Testis (tissue), 3 donors: ENCODE measurements around the gene VWF. TPM values are rescaled to one million over a fixed set of nuclear protein-coding genes. Genes with fewer than 3 reads are reported as not detected.

Experiments
- DNase-seq: peaks from one replicate; pipeline ENCODE4 v3.0.0-alpha.2; 2019
- H3K27ac ChIP-seq, 2 donors: fragments of 200-600 bp; sonication (generic); one replicate each; pipeline ENCODE4 v1.5.1; 2019
- H3K27me3 ChIP-seq: fragments of 200-600 bp; sonication (generic); one replicate; pipeline ENCODE4 v1.5.1; 2019
- H3K36me3 ChIP-seq: fragments of 200-600 bp; sonication (generic); one replicate; pipeline ENCODE4 v1.5.1; 2017; ENCODE audit warnings: low read depth; ENCODE audit errors: missing control alignments
- H3K4me1 ChIP-seq: fragments of 200-600 bp; sonication (generic); one replicate; pipeline ENCODE4 v1.5.1; 2019
- H3K4me3 ChIP-seq, 2 donors: fragments of 200-600 bp; sonication (generic); one replicate each; pipeline ENCODE4 v1.5.1; 2017 to 2019
- H3K9me3 ChIP-seq: fragments of 200-600 bp; sonication (generic); one replicate; pipeline ENCODE4 v1.5.1; 2017
- POLR2A ChIP-seq: fragments of 450-650 bp; IDR thresholded peaks from one replicate; pipeline ENCODE4 v1.6.1; 2017; ENCODE audit warnings: antibody characterized with exemption, mild to moderate bottlenecking, moderate library complexity
- WGBS, 2 donors: methylation state at CpG; one replicate each; pipeline ENCODE4 v1.1.5; 2018; 5-methylcytosine and 5-hydroxymethylcytosine counted together
- intact Hi-C: fragments of 100-400 bp; cut with DNase I; formaldehyde crosslinking; loops from one replicate; pipeline ENCODE4 v1.15.1; 2023; ENCODE audit warnings: low total_unique reads
- polyA plus RNA-seq: library from polyadenylated mRNA; stranded (reverse); fragments of 350-450 nt; fragmentation: Illumina TruSeq; extraction: RNeasy Lipid Tissue Mini Kit (QIAGEN cat#74804); gene quantifications from one replicate; pipeline ENCODE4 v1.2.3, GENCODE V29; 2014; ENCODE audit warnings: low read depth, low replicate concordance; ENCODE audit not compliant: insufficient read depth
- total RNA-seq, 2 donors: library from RNA; depleted of rRNA; stranded (reverse); fragments of >200 nt; gene quantifications; one replicate each; pipeline ENCODE4 v1.2.3, GENCODE V29; 2016
- TF ChIP-seq, protein P1 (sequence below), 3 experiments: fragments of 450-650 bp in 2 of 3; fragments of 200-600 bp in 1 of 3; sonication (generic) in 1 of 3; IDR thresholded peaks; one replicate each; pipeline ENCODE4 v1.5.1; 2016 to 2019; ENCODE audit warnings: antibody characterized with exemption in 3 of 3, mild to moderate bottlenecking in 2 of 3, moderate library complexity in 1 of 3

The VWF gene
- total and polyA plus RNA-seq, 3 donors from 2014 or later: 68.3 to 86.2 (median 83.7) TPM

DNA sequence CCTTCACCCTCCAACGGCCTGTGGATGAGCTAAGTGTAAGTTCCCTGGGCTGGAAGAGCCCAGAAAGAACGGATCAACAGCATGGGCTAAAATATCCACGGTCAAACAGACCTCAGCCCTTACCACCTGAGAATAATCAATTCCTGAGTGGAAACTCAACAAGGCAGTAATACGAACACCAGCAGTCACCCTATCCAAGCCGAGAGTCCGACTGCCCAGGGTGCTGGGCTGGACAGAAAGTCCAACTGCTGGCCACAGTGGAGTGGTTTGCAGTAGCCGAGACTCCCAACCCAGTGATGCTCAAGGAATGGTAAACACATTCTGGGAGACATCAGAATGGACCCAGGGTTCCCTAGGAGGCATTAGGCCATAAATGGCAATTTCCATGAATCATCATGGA lies 216.2 kb downstream of the VWF start:
- no peak overlapping the region for H3K27ac ChIP-seq
- no peaks in the 10 kb centered on the region for H3K36me3 ChIP-seq
- no peak for TF ChIP-seq POLR2A
- TF ChIP-seq, protein P1, sequence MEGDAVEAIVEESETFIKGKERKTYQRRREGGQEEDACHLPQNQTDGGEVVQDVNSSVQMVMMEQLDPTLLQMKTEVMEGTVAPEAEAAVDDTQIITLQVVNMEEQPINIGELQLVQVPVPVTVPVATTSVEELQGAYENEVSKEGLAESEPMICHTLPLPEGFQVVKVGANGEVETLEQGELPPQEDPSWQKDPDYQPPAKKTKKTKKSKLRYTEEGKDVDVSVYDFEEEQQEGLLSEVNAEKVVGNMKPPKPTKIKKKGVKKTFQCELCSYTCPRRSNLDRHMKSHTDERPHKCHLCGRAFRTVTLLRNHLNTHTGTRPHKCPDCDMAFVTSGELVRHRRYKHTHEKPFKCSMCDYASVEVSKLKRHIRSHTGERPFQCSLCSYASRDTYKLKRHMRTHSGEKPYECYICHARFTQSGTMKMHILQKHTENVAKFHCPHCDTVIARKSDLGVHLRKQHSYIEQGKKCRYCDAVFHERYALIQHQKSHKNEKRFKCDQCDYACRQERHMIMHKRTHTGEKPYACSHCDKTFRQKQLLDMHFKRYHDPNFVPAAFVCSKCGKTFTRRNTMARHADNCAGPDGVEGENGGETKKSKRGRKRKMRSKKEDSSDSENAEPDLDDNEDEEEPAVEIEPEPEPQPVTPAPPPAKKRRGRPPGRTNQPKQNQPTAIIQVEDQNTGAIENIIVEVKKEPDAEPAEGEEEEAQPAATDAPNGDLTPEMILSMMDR (IDR thresholded peaks at IDR 0.05): no peak
- H3K4me1 ChIP-seq: no peaks in the 10 kb centered on the region
- intact Hi-C loops: no loop called here
- 86 to 94% methylated on average over 4 to 7 of the region's 7 CpGs for WGBS, 2 donors
- no peak overlapping the region for H3K4me3 ChIP-seq
- no peaks in the 10 kb centered on the region for H3K9me3 ChIP-seq
- H3K27me3 ChIP-seq: no peaks in the 10 kb centered on the region
- DNase-seq: no peak

DNA sequence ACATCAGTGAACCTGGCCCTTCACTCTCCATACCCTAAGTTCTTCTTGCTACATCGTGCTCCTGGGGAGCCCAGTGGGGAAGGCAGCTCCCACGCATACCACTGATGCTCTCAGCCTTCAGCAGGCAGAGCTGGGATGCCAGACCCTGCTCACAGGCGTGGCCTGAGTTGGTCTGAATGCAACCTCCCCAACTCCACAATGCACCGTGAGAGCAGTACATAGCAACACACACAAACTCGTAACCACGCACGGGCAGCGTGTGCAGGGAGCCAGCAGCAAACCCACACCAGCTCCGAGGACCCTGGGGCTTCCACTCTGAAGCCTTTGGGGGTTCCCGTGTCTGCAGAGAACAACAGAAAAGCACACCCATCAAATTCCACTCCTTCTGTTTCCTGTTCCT lies 216.7 kb downstream of the VWF start:
- Histone ChIP-seq H3K27me3 (no peaks in the 10 kb centered on the region), H3K27ac (no peak overlapping the region), H3K9me3 (no peaks in the 10 kb centered on the region), H3K4me3 (no peak overlapping the region), H3K4me1 (no peaks in the 10 kb centered on the region), H3K36me3 (no peaks in the 10 kb centered on the region)
- intact Hi-C loops: no loop called here
- WGBS, 2 donors: 53 to 56% methylated on average over 6 to 10 of the region's 10 CpGs
- DNase-seq: no peak
- TF ChIP-seq, protein P1 (IDR thresholded peaks at IDR 0.05): no peak
- no peak for TF ChIP-seq POLR2A

DNA sequence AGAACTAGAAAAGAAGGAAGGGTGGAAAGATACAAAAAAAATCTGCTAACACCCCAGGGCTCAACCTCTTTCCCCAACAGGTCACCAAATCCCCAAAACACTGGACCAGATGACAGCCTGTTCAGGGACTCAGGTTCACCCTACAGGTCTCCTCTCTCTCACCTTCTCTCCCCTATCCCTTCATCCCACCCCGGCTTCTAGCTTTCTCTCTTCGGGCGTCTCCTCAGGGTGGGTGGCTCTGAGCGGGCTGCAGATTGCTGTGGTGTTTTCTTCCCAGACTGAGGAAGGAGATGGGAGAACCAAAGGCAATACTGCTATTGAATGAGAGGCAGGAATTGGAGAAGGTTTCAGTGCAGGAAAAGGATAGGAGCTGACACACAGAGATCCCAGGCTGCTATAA lies 218.7 kb downstream of the VWF start:
- no peaks in the 10 kb centered on the region for H3K4me1 ChIP-seq
- no peaks in the 10 kb centered on the region for H3K9me3 ChIP-seq
- no peak overlapping the region for H3K4me3 ChIP-seq
- 92 to 97% methylated on average over 4 of the region's 4 CpGs for WGBS, 2 donors
- no peaks in the 10 kb centered on the region for H3K27me3 ChIP-seq
- TF ChIP-seq, protein P1 (IDR thresholded peaks at IDR 0.05): no peak
- no peak for TF ChIP-seq POLR2A
- intact Hi-C loops: no loop called here
- no peak for DNase-seq
- no peak overlapping the region for H3K27ac ChIP-seq
- H3K36me3 ChIP-seq: no peaks in the 10 kb centered on the region

DNA sequence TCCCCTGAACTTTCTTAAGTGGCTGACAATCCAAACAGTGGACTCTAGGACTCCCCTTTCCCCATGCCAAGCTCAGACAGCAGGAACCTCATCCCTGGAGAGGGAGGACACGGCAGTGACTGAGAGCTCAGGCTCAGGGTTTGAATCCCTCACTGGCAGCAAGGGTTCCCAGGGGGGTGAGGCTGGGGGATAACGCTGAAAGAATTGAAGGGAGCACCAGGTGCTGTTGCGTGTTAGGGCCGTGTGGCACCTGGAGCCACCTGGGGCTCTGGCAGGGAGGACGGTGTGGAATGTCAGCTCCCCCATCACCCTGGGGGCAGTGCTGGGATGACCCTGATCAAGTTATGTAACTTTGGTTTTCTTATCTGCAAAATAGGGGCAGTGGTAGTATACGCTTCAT lies 219.5 kb downstream of the VWF start:
- H3K36me3 ChIP-seq: no peaks in the 10 kb centered on the region
- no peaks in the 10 kb centered on the region for H3K27me3 ChIP-seq
- no peaks in the 10 kb centered on the region for H3K9me3 ChIP-seq
- no peak for TF ChIP-seq POLR2A
- TF ChIP-seq, protein P1 (IDR thresholded peaks at IDR 0.05): no peak
- no peak overlapping the region for H3K27ac ChIP-seq
- intact Hi-C loops: no loop called here
- no peak overlapping the region for H3K4me3 ChIP-seq
- DNase-seq: no peak
- WGBS, 2 donors: 71 to 74% methylated on average over 6 of the region's 6 CpGs
- no peaks in the 10 kb centered on the region for H3K4me1 ChIP-seq

DNA sequence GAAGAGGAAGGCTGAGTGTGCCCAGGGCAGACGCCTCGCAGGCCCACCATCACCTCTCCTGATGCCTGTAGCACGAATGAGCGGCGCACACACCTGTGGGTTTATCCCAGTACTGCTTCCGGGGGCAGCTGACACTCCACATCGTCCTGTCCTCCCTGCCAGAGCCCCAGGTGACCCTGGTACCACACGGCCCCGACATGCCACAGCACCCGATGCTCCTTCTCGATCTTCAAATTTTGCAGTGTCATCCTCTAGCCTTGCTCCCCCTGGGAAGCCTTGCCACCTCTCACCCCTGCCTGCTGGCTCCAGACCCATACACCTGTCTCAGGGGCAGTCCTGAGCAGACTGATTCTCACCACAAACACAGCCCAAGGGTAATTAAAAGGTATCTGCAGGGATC lies 220.0 kb downstream of the VWF start:
- Histone ChIP-seq H3K9me3 (no peaks in the 10 kb centered on the region), H3K4me1 (no peaks in the 10 kb centered on the region), H3K27ac (no peak overlapping the region), H3K36me3 (no peaks in the 10 kb centered on the region), H3K4me3 (no peak overlapping the region), H3K27me3 (no peaks in the 10 kb centered on the region)
- intact Hi-C loops: no loop called here
- 84 to 92% methylated on average over 11 of the region's 11 CpGs for WGBS, 2 donors
- TF ChIP-seq POLR2A: no peak
- TF ChIP-seq, protein P1 (IDR thresholded peaks at IDR 0.05): no peak
- DNase-seq: no peak
